MCF 10A (cell line): ENCODE results near the gene EMX2. TPM values are rescaled to one million over a fixed set of nuclear protein-coding genes. Genes with fewer than 3 reads are reported as not detected.

Experiments
- BruUV-seq: library from RNA; stranded (reverse); fragments of 400-500 nt; replicated peaks from 2 replicates; lab custom pipeline; 2021; lab: Mats Ljungman, UMichigan
- CTCF ChIA-PET: fragments of 300-600 bp; sonication (Branson Sonifier 250); formaldehyde crosslinking; extraction: SDS; loops from one replicate; lab custom pipeline; 2021; ENCODE audit warnings: antibody characterized with exemption, inconsistent platforms; lab: Yijun Ruan, JAX
- POLR2A ChIA-PET: fragments of 300-600, 350-650 bp; sonication (Branson Sonifier 250); formaldehyde crosslinking; extraction: SDS; loops from one replicate; lab custom pipeline; 2020; ENCODE audit warnings: antibody characterized with exemption, inconsistent platforms; lab: Yijun Ruan, JAX
- DNase-seq: peaks from one replicate; pipeline ENCODE4 v3.0.0-alpha.2; 2018; ENCODE audit not compliant: unreplicated experiment
- H3K27ac Mint-ChIP-seq: one replicate; pipeline ENCODE4 v1.8.0; 2022; ENCODE audit warnings: mild to moderate bottlenecking, low read depth, mixed read lengths; ENCODE audit not compliant: unreplicated experiment
- H3K27me3 Mint-ChIP-seq: one replicate; pipeline ENCODE4 v1.8.0; 2022; ENCODE audit warnings: mixed read lengths; ENCODE audit not compliant: insufficient read depth, unreplicated experiment
- H3K36me3 Mint-ChIP-seq: one replicate; pipeline ENCODE4 v1.8.0; 2022; ENCODE audit warnings: mild to moderate bottlenecking, moderate library complexity, mixed read lengths; ENCODE audit not compliant: insufficient read depth, unreplicated experiment
- H3K4me1 Mint-ChIP-seq: one replicate; pipeline ENCODE4 v1.8.0; 2022; ENCODE audit warnings: mixed read lengths; ENCODE audit not compliant: insufficient read depth, unreplicated experiment
- H3K4me3 Mint-ChIP-seq: one replicate; pipeline ENCODE4 v1.8.0; 2022; ENCODE audit warnings: mild to moderate bottlenecking, moderate library complexity, mixed read lengths; ENCODE audit not compliant: unreplicated experiment
- H3K9me3 Mint-ChIP-seq: one replicate; pipeline ENCODE4 v1.8.0; 2022; ENCODE audit warnings: mixed read lengths; ENCODE audit not compliant: unreplicated experiment
- CTCF ChIP-seq: fragments of 200-600 bp; IDR thresholded peaks from one replicate; pipeline ENCODE4 v1.8.0; 2022; ENCODE audit warnings: antibody characterized with exemption, mild to moderate bottlenecking; ENCODE audit not compliant: unreplicated experiment
- intact Hi-C: fragments of 100-400 bp; cut with micrococcal nuclease; formaldehyde crosslinking; loops from 2 replicates; pipeline ENCODE4 v1.14.1; 2022
- total RNA-seq: library from RNA; stranded (reverse); gene quantifications from 2 replicates; pipeline ENCODE4 v1.2.3, GENCODE V29; 2022

EMX2 gene
- total RNA-seq, 1 experiment from 2014 or later, result not detected

GRCh38 chr10:117553815-117554172 lies 11.2 kb downstream of the EMX2 start:
- TF ChIP-seq CTCF, result no peak
- intact Hi-C loops, result no loop called here
- no peak for DNase-seq
- ChIA-PET POLR2A (no interaction called here), CTCF (no interaction called here)
- Mint-ChIP-seq H3K4me3 (no peak overlapping the region), H3K27ac (no peak overlapping the region), H3K4me1 (no peaks in the 10 kb centered on the region), H3K9me3 (no peaks in the 10 kb centered on the region), H3K27me3 (peaks cover 23% of the 10 kb centered on the region), H3K36me3 (no peaks in the 10 kb centered on the region)
- no TSS peak for BruUV-seq

GRCh38 chr10:117554241-117554814 lies 11.8 kb downstream of the EMX2 start:
- Mint-ChIP-seq H3K27me3 (peaks cover 22% of the 10 kb centered on the region), H3K27ac (no peak overlapping the region), H3K4me1 (no peaks in the 10 kb centered on the region), H3K36me3 (no peaks in the 10 kb centered on the region), H3K9me3 (no peaks in the 10 kb centered on the region), H3K4me3 (no peak overlapping the region)
- TF ChIP-seq CTCF, result no peak
- BruUV-seq, result no TSS peak
- ChIA-PET CTCF (no interaction called here), POLR2A (no interaction called here)
- intact Hi-C loops, result no loop called here
- DNase-seq, result no peak

- Mint-ChIP-seq H3K4me1 (no peaks in the 10 kb centered on the region), H3K9me3 (no peaks in the 10 kb centered on the region), H3K27ac (no peak overlapping the region), H3K27me3 (peaks cover 22% of the 10 kb centered on the region), H3K4me3 (no peak overlapping the region), H3K36me3 (no peaks in the 10 kb centered on the region)
- DNase-seq, result no peak
- ChIA-PET CTCF (no interaction called here), POLR2A (no interaction called here)
- intact Hi-C loops, result no loop called here
- BruUV-seq, result no TSS peak
- TF ChIP-seq CTCF, result no peak
These were observed 12.5 kb downstream of the EMX2 start for GRCh38 chr10:117555017-117555416.

- Mint-ChIP-seq H3K36me3 (no peaks in the 10 kb centered on the region), H3K9me3 (no peaks in the 10 kb centered on the region), H3K27ac (no peak overlapping the region), H3K27me3 (peaks cover 17% of the 10 kb centered on the region), H3K4me1 (no peaks in the 10 kb centered on the region), H3K4me3 (no peak overlapping the region)
- BruUV-seq, result no TSS peak
- ChIA-PET CTCF (no interaction called here), POLR2A (no interaction called here)
- DNase-seq, result no peak
- intact Hi-C loops, result no loop called here
- no peak for TF ChIP-seq CTCF
These were observed 13.3 kb downstream of the EMX2 start for GRCh38 chr10:117555863-117556262.
